GM12878 (cell line): ENCODE measurements around the gene PAFAH2. TPM values are rescaled to one million over a fixed set of nuclear protein-coding genes. Genes with fewer than 3 reads are reported as not detected.

Experiments used
- ATAC-seq: fragments of 200-7000 bp; cut with Tn5 transposase; 3 replicates; pipeline ENCODE4 v1.9.1; 2020; ENCODE audit warnings: mild to moderate bottlenecking, moderate library complexity
- BruUV-seq: library from RNA; stranded (reverse); fragments of 400-500 nt; replicated peaks from 2 replicates; lab custom pipeline; 2021; lab: Mats Ljungman, UMichigan
- CTCF ChIA-PET: fragments of 300-600 bp; sonication (Branson Sonifier 250); formaldehyde crosslinking; extraction: SDS; loops from one replicate; lab custom pipeline; 2021; ENCODE audit warnings: inconsistent platforms; lab: Yijun Ruan, JAX
- POLR2A ChIA-PET: fragments of 350-600 bp; formaldehyde crosslinking; extraction: SDS; loops from one replicate; lab custom pipeline; 2021; ENCODE audit warnings: inconsistent platforms; lab: Charles Lee
- RAD21 ChIA-PET: fragments of 300-600 bp; sonication (Branson Sonifier 250); formaldehyde crosslinking; loops from one replicate; lab custom pipeline; 2023; ENCODE audit warnings: antibody characterized with exemption; ENCODE audit not compliant: unreplicated experiment; lab: Charles Lee
- SMC1A ChIA-PET: fragments of 300-600 bp; sonication (Branson Sonifier 250); formaldehyde crosslinking; loops from one replicate; lab custom pipeline; 2023; ENCODE audit not compliant: unreplicated experiment, uncharacterized antibody; lab: Charles Lee
- DNase-seq: peaks from one replicate; pipeline ENCODE4 v3.0.0-alpha.2; 2011; ENCODE audit warnings: low read depth, low spot score
- FAIRE-seq: peaks from 3 replicates; lab custom pipeline; 2011; peaks lifted over from hg19 to GRCh38; lab: Jason Lieb, UNC
- H2AFZ ChIP-seq: 2 replicates; pipeline ENCODE4 v1.6.0; 2011; ENCODE audit warnings: low read depth, low read length, control low read depth; ENCODE audit not compliant: control insufficient read depth
- H3K27ac ChIP-seq: 2 replicates; pipeline ENCODE4 v1.5.1; 2011; ENCODE audit warnings: control low read depth; ENCODE audit not compliant: control insufficient read depth, insufficient read depth
- H3K27me3 ChIP-seq, 2 experiments: replicated peaks in 1 of 2; 2 replicates each; pipeline versions ENCODE4 v1.6.0 to v1.6.1; 2011; ENCODE audit warnings: low read length in 1 of 2; ENCODE audit not compliant: control insufficient read depth in 2 of 2, insufficient read depth in 2 of 2
- H3K36me3 ChIP-seq, 2 experiments: 2 replicates each; pipeline ENCODE4 v1.5.1; 2011; ENCODE audit warnings: low read length in 1 of 2; ENCODE audit not compliant: control insufficient read depth in 2 of 2, insufficient read depth in 2 of 2
- H3K4me1 ChIP-seq: 2 replicates; pipeline ENCODE4 v1.6.1; 2011; ENCODE audit warnings: mild to moderate bottlenecking, low read length, moderate library complexity, mixed read lengths; ENCODE audit not compliant: control insufficient read depth, insufficient read depth
- H3K4me2 ChIP-seq: 2 replicates; pipeline ENCODE4 v1.6.0; 2011; ENCODE audit warnings: control low read depth; ENCODE audit not compliant: control insufficient read depth, insufficient read depth
- H3K4me3 ChIP-seq: fragments of 200-600 bp; sonication (generic); 2 replicates; pipeline ENCODE4 v1.5.1; 2016
- H3K79me2 ChIP-seq: 2 replicates; pipeline ENCODE4 v1.6.0; 2011; ENCODE audit warnings: low read length; ENCODE audit not compliant: control insufficient read depth, insufficient read depth
- H3K9ac ChIP-seq: 2 replicates; pipeline ENCODE4 v1.8.0; 2011; ENCODE audit warnings: low read length, control low read depth, mixed read lengths; ENCODE audit not compliant: control insufficient read depth, insufficient read depth
- H3K9me3 ChIP-seq: replicated peaks from 3 replicates; pipeline ENCODE4 v1.5.1; 2011; ENCODE audit warnings: mild to moderate bottlenecking, low read length; ENCODE audit not compliant: control insufficient read depth, insufficient read depth
- H4K20me1 ChIP-seq: 2 replicates; pipeline ENCODE4 v1.6.0; 2011; ENCODE audit not compliant: control insufficient read depth, insufficient read depth
- CHD1 ChIP-seq: IDR thresholded peaks from 2 replicates; pipeline ENCODE4 v1.6.1; 2012; ENCODE audit warnings: low read depth, low read length, improper control_type of control experiment
- FOXK2 ChIP-seq: fragments of 450-650 bp; IDR thresholded peaks from 2 replicates; pipeline ENCODE4 v1.6.1; 2017; ENCODE audit warnings: mild to moderate bottlenecking, moderate library complexity
- HDGF ChIP-seq: fragments of 450-650 bp; IDR thresholded peaks from 2 replicates; pipeline ENCODE4 v1.6.1; 2016; ENCODE audit warnings: antibody characterized with exemption
- SPI1 ChIP-seq: IDR thresholded peaks from 2 replicates; pipeline ENCODE4 v1.6.1; 2011; ENCODE audit warnings: low read depth, mild to moderate bottlenecking, low read length, moderate library complexity, borderline replicate concordance; ENCODE audit not compliant: insufficient read depth
- SUZ12 ChIP-seq: fragments of 200-600 bp; sonication (generic); IDR thresholded peaks from one replicate; pipeline ENCODE4 v1.6.1; 2018; ENCODE audit warnings: antibody characterized with exemption, mild to moderate bottlenecking; ENCODE audit not compliant: unreplicated experiment
- whole genome bisulfite sequencing: methylation state at CpG from one replicate; pipeline ENCODE4 v1.1.6; 2016; ENCODE audit warnings: low lambda C conversion rate; ENCODE audit not compliant: insufficient replicate concordance, insufficient coverage; ENCODE audit errors: missing lambda C conversion rate; 5-methylcytosine and 5-hydroxymethylcytosine counted together
- in situ Hi-C: fragments of 300-500 bp; cut with MboI; formaldehyde crosslinking; loops from 9 replicates; pipeline ENCODE4 v1.14.3; 2018; ENCODE audit warnings: mixed read lengths
- intact Hi-C: fragments of 100-400 bp; cut with micrococcal nuclease; formaldehyde crosslinking; loops from one replicate; pipeline ENCODE4 v1.14.2; 2022; ENCODE audit not compliant: unreplicated experiment
- polyA plus RNA-seq, 11 experiments: library from polyadenylated mRNA; depleted of rRNA in 4 of 11; unstranded in 6 of 11; stranded (reverse) in 5 of 11; fragments of >200 nt; fragmentation: Nextera tagmentation in 4 of 11; fragmentation: Illumina TruSeq in 1 of 11; extraction: Ambion mirVana in 4 of 11; extraction: Trizol in 1 of 11; gene quantifications; 1 replicate in 1 of 11; 2 replicates in 10 of 11; pipeline versions ENCODE4 v1.2.1 to v1.2.3, GENCODE V29; 2011 to 2016; ENCODE audit warnings: inconsistent platforms in 2 of 11, missing spikeins in 2 of 11, low read depth in 1 of 11
- total RNA-seq, 4 experiments: library from RNA; depleted of rRNA in 3 of 4; stranded (reverse); fragments of >200 nt in 3 of 4; fragmentation: Illumina TruSeq in 1 of 4; extraction: Trizol in 1 of 4; gene quantifications; 2 replicates each; pipeline versions ENCODE4 v1.2.1 to v1.2.3, GENCODE V29; 2013 to 2021
- TF ChIP-seq, protein P1 (sequence below): fragments of 450-650 bp; IDR thresholded peaks from 2 replicates; pipeline ENCODE4 v1.6.1; 2018; ENCODE audit warnings: mild to moderate bottlenecking, low read depth, moderate library complexity; ENCODE audit not compliant: partially characterized antibody
- TF ChIP-seq, protein P2 (sequence below): IDR thresholded peaks from 2 replicates; pipeline ENCODE4 v1.6.1; 2011; ENCODE audit warnings: low read depth, low read length, improper control_type of control experiment, borderline replicate concordance

Gene PAFAH2
- total and polyA plus RNA-seq, 10 of the 15 experiments (the other 5 are each of a cell fraction or from before 2014, with no cell fraction given), result 3.0 to 9.5 (median 6.5) TPM

DNA sequence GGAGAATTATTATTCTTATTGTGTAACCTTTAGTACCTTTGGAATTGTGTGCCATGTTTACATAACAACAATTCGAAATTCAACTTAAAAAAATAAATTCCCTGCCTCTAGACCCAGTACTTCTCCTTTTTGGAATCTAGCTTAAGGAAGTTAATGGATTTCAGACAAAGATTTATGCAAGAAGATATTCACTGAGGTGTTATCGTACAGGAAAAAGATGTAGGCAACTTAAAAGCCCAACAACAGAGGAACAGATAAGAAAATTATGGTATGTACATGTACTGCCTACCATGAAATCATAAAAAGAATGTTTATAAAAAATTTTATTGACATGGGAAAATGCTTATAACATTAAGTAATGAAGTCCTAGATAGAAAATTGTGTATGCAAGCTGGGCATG is 73.4 kb downstream of the PAFAH2 start (continued):
- TF ChIP-seq, protein P1, sequence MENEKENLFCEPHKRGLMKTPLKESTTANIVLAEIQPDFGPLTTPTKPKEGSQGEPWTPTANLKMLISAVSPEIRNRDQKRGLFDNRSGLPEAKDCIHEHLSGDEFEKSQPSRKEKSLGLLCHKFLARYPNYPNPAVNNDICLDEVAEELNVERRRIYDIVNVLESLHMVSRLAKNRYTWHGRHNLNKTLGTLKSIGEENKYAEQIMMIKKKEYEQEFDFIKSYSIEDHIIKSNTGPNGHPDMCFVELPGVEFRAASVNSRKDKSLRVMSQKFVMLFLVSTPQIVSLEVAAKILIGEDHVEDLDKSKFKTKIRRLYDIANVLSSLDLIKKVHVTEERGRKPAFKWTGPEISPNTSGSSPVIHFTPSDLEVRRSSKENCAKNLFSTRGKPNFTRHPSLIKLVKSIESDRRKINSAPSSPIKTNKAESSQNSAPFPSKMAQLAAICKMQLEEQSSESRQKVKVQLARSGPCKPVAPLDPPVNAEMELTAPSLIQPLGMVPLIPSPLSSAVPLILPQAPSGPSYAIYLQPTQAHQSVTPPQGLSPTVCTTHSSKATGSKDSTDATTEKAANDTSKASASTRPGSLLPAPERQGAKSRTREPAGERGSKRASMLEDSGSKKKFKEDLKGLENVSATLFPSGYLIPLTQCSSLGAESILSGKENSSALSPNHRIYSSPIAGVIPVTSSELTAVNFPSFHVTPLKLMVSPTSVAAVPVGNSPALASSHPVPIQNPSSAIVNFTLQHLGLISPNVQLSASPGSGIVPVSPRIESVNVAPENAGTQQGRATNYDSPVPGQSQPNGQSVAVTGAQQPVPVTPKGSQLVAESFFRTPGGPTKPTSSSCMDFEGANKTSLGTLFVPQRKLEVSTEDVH, result no peak
- no peak for TF ChIP-seq CHD1

DNA sequence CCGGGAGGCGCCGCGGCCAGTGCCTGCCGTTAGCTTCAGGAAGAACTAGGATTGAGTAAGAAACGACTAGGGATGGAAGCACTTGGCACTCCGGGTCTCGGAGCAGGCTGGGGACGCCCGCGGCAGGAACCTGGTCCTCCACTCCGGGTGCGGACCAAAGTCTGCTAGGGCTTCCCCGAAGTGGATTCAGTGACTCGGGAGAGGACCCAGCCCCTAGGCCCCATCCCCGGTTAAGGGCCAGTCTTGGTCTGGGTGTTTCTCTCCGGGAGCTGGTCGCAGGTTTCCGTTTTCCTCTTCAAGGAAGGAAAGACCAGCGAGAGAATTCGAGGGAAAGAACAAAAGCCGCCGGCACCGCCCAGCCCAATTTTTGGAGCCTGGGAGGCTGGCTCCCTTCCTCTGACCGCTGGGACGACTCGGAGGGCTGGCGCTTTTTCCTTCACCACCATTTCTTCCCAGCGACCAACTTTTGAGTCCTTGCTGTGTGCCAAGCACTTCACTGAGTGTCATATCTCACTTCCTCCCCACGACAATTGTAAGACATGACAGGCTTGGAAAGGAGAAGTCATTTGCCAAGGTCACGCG is 74.8 kb downstream of the PAFAH2 start:
- H3K36me3 ChIP-seq, result no peaks in the 10 kb centered on the region
- POLR2A ChIA-PET, result no interaction called here
- no peak for FAIRE-seq
- TF ChIP-seq SPI1, result peak; percentile 52; the same call in 1 of the 2 replicates
- TF ChIP-seq, protein P2, sequence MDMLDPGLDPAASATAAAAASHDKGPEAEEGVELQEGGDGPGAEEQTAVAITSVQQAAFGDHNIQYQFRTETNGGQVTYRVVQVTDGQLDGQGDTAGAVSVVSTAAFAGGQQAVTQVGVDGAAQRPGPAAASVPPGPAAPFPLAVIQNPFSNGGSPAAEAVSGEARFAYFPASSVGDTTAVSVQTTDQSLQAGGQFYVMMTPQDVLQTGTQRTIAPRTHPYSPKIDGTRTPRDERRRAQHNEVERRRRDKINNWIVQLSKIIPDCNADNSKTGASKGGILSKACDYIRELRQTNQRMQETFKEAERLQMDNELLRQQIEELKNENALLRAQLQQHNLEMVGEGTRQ, result no peak
- TF ChIP-seq FOXK2, result no peak
- TF ChIP-seq HDGF, result no peak
- no peak for TF ChIP-seq SUZ12
- TF ChIP-seq, all 136 proteins: peak for 1
- ChIA-PET SMC1A (no interaction called here), CTCF (no interaction called here), RAD21 (interaction anchor here (0.6 to 1.4 kb wide), 2 partner anchors 54 to 74 kb away, joined by 3 read pairs; partner anchors contain the start of gene PAFAH2)
- intact Hi-C loops (no loop called here), in situ Hi-C loops (no loop called here)
- H3K9me3 ChIP-seq, result no peaks in the 10 kb centered on the region
- peaks cover 4 to 18% of the 10 kb centered on the region in 2 experiments for H3K27me3 ChIP-seq
- no peak overlapping the region; the same call in 1 of the 2 replicates for H3K9ac ChIP-seq
- H3K4me2 ChIP-seq, result peak overlapping the region; percentile 89
- no peaks in the 10 kb centered on the region; the same call in 1 of the 2 replicates for H4K20me1 ChIP-seq
- 0 out of 2 replicates have a peak overlapping the region, but pooled peaks have one; percentile 35 for H3K4me3 ChIP-seq
- no peak overlapping the region for H3K27ac ChIP-seq
- DNase-seq (no peak), ATAC-seq (peak; percentile 38)
- BruUV-seq, result no TSS peak
- peak overlapping the region; percentile 23; the same call in 1 of the 2 replicates for H2AFZ ChIP-seq
- no peaks in the 10 kb centered on the region for H3K79me2 ChIP-seq
- WGBS, result 7% methylated on average over 32 of the region's 32 CpGs
- 0 out of 2 replicates have a peak, but pooled peaks cover 5% of the 10 kb centered on the region for H3K4me1 ChIP-seq
